Small intestine (tissue), 7 donors: ENCODE data around the gene BCAS3. TPM values are rescaled to one million over a fixed set of nuclear protein-coding genes. Genes with fewer than 3 reads are reported as not detected.
"Not testable (repeated sequence)": the region's sequence is repeated elsewhere in the genome, so short reads cannot be mapped to it uniquely, and the experiment has no call there.

Source experiments
- DNase-seq, 2 donors: peaks; one replicate each; pipeline versions ENCODE4 v3.0.0 to v3.0.0-alpha.2; 2013
- FAIRE-seq: peaks from 2 replicates; lab custom pipeline; 2012; peaks lifted over from hg19 to GRCh38; lab: Jason Lieb, UNC
- H3K27ac ChIP-seq, 3 donors: one replicate each; pipeline ENCODE4 v1.5.1; 2013; ENCODE audit warnings: low read length in 2 of 3, mild to moderate bottlenecking in 2 of 3, control low read depth in 1 of 3, inconsistent platforms in 1 of 3, low read depth in 1 of 3, moderate library complexity in 1 of 3
- H3K27me3 ChIP-seq, 3 donors: one replicate each; pipeline ENCODE4 v1.6.1; 2013; ENCODE audit warnings: low read length in 3 of 3, inconsistent platforms in 1 of 3; ENCODE audit not compliant: control insufficient read depth in 3 of 3, insufficient read depth in 3 of 3
- H3K36me3 ChIP-seq, 3 donors: one replicate each; pipeline ENCODE4 v1.6.1; 2013; ENCODE audit warnings: low read length in 3 of 3, inconsistent platforms in 1 of 3, low read depth in 1 of 3, mild to moderate bottlenecking in 1 of 3, moderate library complexity in 1 of 3; ENCODE audit not compliant: control insufficient read depth in 3 of 3, insufficient read depth in 2 of 3
- H3K4me1 ChIP-seq, 3 donors: one replicate each; pipeline ENCODE4 v1.6.1; 2013; ENCODE audit warnings: low read length in 2 of 3, inconsistent platforms in 1 of 3, low read depth in 1 of 3, mild to moderate bottlenecking in 1 of 3, moderate library complexity in 1 of 3; ENCODE audit not compliant: control insufficient read depth in 3 of 3, insufficient read depth in 2 of 3
- H3K4me3 ChIP-seq, 3 donors: one replicate each; pipeline ENCODE4 v1.5.1; 2013; ENCODE audit warnings: low read length in 3 of 3, control low read depth in 1 of 3, inconsistent platforms in 1 of 3, low read depth in 1 of 3, mild to moderate bottlenecking in 1 of 3, moderate library complexity in 1 of 3
- H3K9me3 ChIP-seq, 2 donors: one replicate each; pipeline ENCODE4 v1.6.1; 2013; ENCODE audit warnings: low read depth in 1 of 2, low read length in 1 of 2; ENCODE audit not compliant: control insufficient read depth in 2 of 2, insufficient read depth in 1 of 2
- WGBS, 3 donors: extraction: QIAGEN DNeasy Blood & Tissue Kit; methylation state at CpG; one replicate each; pipeline ENCODE4 v1.1.7; 2013; 5-methylcytosine and 5-hydroxymethylcytosine counted together
- polyA plus RNA-seq, 4 donors: library from polyadenylated mRNA; stranded (reverse) in 3 of 4; unstranded in 1 of 4; fragments of 200-250 nt in 3 of 4; fragments of 120-200 nt in 1 of 4; gene quantifications; one replicate each; pipeline versions ENCODE4 v1.2.1 to v1.2.3, GENCODE V29; 2013
- donor health status: healthy with polysubstance abuse.
- donor health status: control.
- donor health status: control.
- donor health status: Bipolar disorder and iron deficiency.
- donor health status: healthy.

BCAS3 gene
- polyA plus RNA-seq, 4 donors, result 4.4 to 10.5 (median 4.8) TPM

DNA sequence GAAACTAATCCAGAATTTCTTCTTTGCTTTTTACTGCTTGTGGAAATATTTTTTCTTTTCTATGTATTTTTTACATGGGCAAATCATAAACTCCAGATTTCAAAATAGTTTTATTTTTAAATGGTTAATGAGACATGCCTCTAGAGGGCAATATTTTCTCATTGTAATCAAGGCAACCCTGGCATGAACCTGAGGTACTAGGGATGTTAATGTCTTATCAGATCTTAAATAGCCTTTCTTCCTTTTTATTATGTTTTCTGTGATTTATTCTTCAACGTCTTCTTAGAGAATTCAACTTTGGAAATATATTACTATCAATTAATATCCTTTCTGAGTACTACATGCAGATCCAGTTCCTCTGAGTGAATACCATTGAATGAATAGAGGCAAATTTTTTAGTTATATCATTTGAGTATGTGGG, 324.7 kb downstream of the BCAS3 start:
- Histone ChIP-seq H3K27ac (no peak overlapping the region), H3K4me1 (no peaks in the 10 kb centered on the region), H3K36me3 (no peaks in the 10 kb centered on the region), H3K4me3 (no peak overlapping the region), H3K9me3 (no peaks in the 10 kb centered on the region), H3K27me3 (no peaks in the 10 kb centered on the region)
- DNase-seq (peak; percentile 35 to 43), FAIRE-seq (peak; percentile 91)
- 0 to 3% (median 2%) methylated on average over 1 of the region's 1 CpG for WGBS, 3 donors

GRCh38 chr17:61005358-61005757, 327.7 kb downstream of the BCAS3 start:
- no peak overlapping the region for H3K4me3 ChIP-seq
- H3K27ac ChIP-seq, result no peak overlapping the region
- H3K9me3 ChIP-seq, result no peaks in the 10 kb centered on the region
- no peak for FAIRE-seq
- no peaks in the 10 kb centered on the region for H3K27me3 ChIP-seq
- WGBS, 3 donors, result 85 to 92% (median 91%) methylated on average over 5 of the region's 5 CpGs
- no peak for DNase-seq
- H3K36me3 ChIP-seq, result no peaks in the 10 kb centered on the region
- H3K4me1 ChIP-seq, result no peaks in the 10 kb centered on the region

DNA sequence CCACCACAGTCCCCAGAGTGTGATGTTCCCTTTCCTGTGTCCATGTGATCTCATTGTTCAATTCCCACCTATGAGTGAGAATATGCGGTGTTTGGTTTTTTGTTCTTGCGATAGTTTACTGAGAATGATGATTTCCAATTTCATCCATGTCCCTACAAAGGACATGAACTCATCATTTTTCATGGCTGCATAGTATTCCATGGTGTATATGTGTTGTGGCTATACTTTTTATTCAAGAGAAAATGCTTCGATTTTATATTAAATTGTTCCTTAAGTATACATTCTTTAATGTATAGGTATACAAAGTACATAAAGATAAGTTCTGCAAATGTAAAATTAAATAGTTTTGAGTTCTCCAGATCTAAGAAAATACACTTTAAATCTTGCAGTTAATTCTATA, 328.3 kb downstream of the BCAS3 start:
- 88 to 99% (median 96%) methylated on average over 1 of the region's 3 CpGs for WGBS, 3 donors

GRCh38 chr17:61007980-61008379, 330.3 kb downstream of the BCAS3 start:
- H3K27me3 ChIP-seq, result no peaks in the 10 kb centered on the region
- DNase-seq (peak; percentile 56 to 76), FAIRE-seq (no peak)
- no peaks in the 10 kb centered on the region for H3K36me3 ChIP-seq
- H3K9me3 ChIP-seq, result no peaks in the 10 kb centered on the region
- H3K4me3 ChIP-seq, result no peak overlapping the region
- H3K4me1 ChIP-seq, result no peaks in the 10 kb centered on the region
- H3K27ac ChIP-seq, result peak overlapping the region in 1 of 3 donors; percentile 30
- 24 to 61% (median 53%) methylated on average over 3 of the region's 3 CpGs for WGBS, 3 donors

More for the DNA sequence above, 328.3 kb downstream of the BCAS3 start:
- not testable (repeated sequence) for H3K4me3 ChIP-seq, H3K27ac ChIP-seq, H3K36me3 ChIP-seq, FAIRE-seq, DNase-seq, H3K9me3 ChIP-seq, H3K4me1 ChIP-seq, H3K27me3 ChIP-seq

GRCh38 chr17:61009663-61010062, 332.0 kb downstream of the BCAS3 start:
- FAIRE-seq, result no peak
- 73 to 93% (median 91%) methylated on average over 1 of the region's 1 CpG for WGBS, 3 donors

GRCh38 chr17:61010661-61011170, 333.1 kb downstream of the BCAS3 start:
- H3K9me3 ChIP-seq, result no peaks in the 10 kb centered on the region
- H3K27ac ChIP-seq, result no peak overlapping the region
- no peaks in the 10 kb centered on the region for H3K36me3 ChIP-seq
- no peaks in the 10 kb centered on the region for H3K4me1 ChIP-seq
- H3K4me3 ChIP-seq, result no peak overlapping the region
- FAIRE-seq (no peak), DNase-seq (no peak)
- 88 to 93% (median 93%) methylated on average over 2 of the region's 2 CpGs for WGBS, 3 donors
- H3K27me3 ChIP-seq, result no peaks in the 10 kb centered on the region

More at GRCh38 chr17:61009663-61010062, 332.0 kb downstream of the BCAS3 start:
- H3K4me1 ChIP-seq, result no peaks in the 10 kb centered on the region
- no peaks in the 10 kb centered on the region for H3K36me3 ChIP-seq
- no peak for DNase-seq
- H3K27me3 ChIP-seq, result no peaks in the 10 kb centered on the region
- no peak overlapping the region for H3K4me3 ChIP-seq
- H3K9me3 ChIP-seq, result no peaks in the 10 kb centered on the region
- H3K27ac ChIP-seq, result no peak overlapping the region

- DNase-seq (no peak), FAIRE-seq (no peak)
- Histone ChIP-seq H3K9me3 (no peaks in the 10 kb centered on the region), H3K27me3 (no peaks in the 10 kb centered on the region), H3K36me3 (no peaks in the 10 kb centered on the region), H3K4me3 (no peak overlapping the region), H3K27ac (no peak overlapping the region), H3K4me1 (no peaks in the 10 kb centered on the region)
- WGBS, 3 donors, result 85 to 92% (median 91%) methylated on average over 4 of the region's 4 CpGs
Observed at GRCh38 chr17:61011251-61011650, 333.6 kb downstream of the BCAS3 start.

DNA sequence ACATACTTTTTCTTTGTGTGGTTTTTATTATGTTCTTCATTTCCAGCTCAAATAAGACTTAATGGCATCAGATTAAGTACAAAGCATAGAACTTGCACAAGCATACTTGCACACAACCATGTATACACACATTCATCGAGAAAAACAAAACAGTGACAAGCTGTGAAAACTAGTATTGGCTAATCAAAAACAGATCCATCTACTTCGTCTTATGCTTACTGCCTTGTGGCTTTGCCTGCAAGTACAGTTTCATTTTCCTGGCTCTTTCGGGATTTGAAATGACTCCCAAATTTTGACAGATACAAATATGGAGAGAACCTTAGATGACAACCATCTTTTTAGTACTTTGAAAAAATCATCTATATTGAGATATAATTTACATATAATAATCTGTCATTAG, 338.3 kb downstream of the BCAS3 start:
- FAIRE-seq, result no peak

More for the DNA sequence above, 338.3 kb downstream of the BCAS3 start:
- Histone ChIP-seq H3K9me3 (no peaks in the 10 kb centered on the region), H3K4me1 (no peaks in the 10 kb centered on the region), H3K4me3 (no peak overlapping the region), H3K27ac (no peak overlapping the region), H3K27me3 (no peaks in the 10 kb centered on the region), H3K36me3 (no peaks in the 10 kb centered on the region)
- 67 to 87% (median 82%) methylated on average over 3 of the region's 3 CpGs for WGBS, 3 donors
- no peak for DNase-seq
